WTC11 (cell line): Measurements from ENCODE around the gene STAC2. TPM values are rescaled to one million over a fixed set of nuclear protein-coding genes. Genes with fewer than 3 reads are reported as not detected.

Source experiments
- ATAC-seq: fragments of 200-7000 bp; cut with Tn5 transposase; 2 replicates; pipeline ENCODE4 v1.10.0; 2021; ENCODE audit warnings: mild to moderate bottlenecking, moderate library complexity
- CTCF ChIA-PET: fragments of 300-600 bp; sonication (Branson Sonifier 250); formaldehyde crosslinking; loops from one replicate; lab custom pipeline; 2021; ENCODE audit warnings: antibody characterized with exemption; lab: Charles Lee
- POLR2A ChIA-PET: fragments of 350-600 bp; sonication (Branson Sonifier 250); formaldehyde crosslinking; loops from one replicate; lab custom pipeline; 2021; ENCODE audit warnings: antibody characterized with exemption; lab: Charles Lee
- DNase-seq: peaks from one replicate; pipeline ENCODE4 v3.0.0; 2021; ENCODE audit warnings: low spot score
- H3K27ac Mint-ChIP-seq: 2 replicates; pipeline ENCODE4 v1.8.0; 2021; ENCODE audit warnings: mixed read lengths
- H3K27me3 Mint-ChIP-seq: 2 replicates; pipeline ENCODE4 v1.8.0; 2021; ENCODE audit warnings: low read depth, mild to moderate bottlenecking, moderate library complexity, mixed read lengths
- H3K36me3 Mint-ChIP-seq: 2 replicates; pipeline ENCODE4 v1.8.0; 2021; ENCODE audit warnings: mixed read lengths
- H3K4me1 Mint-ChIP-seq: 2 replicates; pipeline ENCODE4 v1.8.0; 2022; ENCODE audit warnings: mixed read lengths
- H3K4me3 Mint-ChIP-seq: 2 replicates; pipeline ENCODE4 v1.8.0; 2021; ENCODE audit warnings: mild to moderate bottlenecking, moderate library complexity, mixed read lengths
- H3K9me3 Mint-ChIP-seq: 2 replicates; pipeline ENCODE4 v1.8.0; 2021; ENCODE audit warnings: mixed read lengths
- AFF4 ChIP-seq: sonication (generic); formaldehyde crosslinking; IDR thresholded peaks from 2 replicates; pipeline ENCODE4 v1.8.1; 2023; ENCODE audit warnings: mild to moderate bottlenecking, missing genetic modification reagents, borderline replicate concordance
- CDX4 ChIP-seq: fragments of 250-450 bp; sonication (Bioruptor Pico); IDR thresholded peaks from 2 replicates; pipeline ENCODE4 v1.9.0; 2021; ENCODE audit warnings: moderate library complexity, mild to moderate bottlenecking, inconsistent platforms, borderline replicate concordance
- E2F1 ChIP-seq: sonication (generic); formaldehyde crosslinking; IDR thresholded peaks from 2 replicates; pipeline ENCODE4 v1.8.0; 2022; ENCODE audit warnings: mild to moderate bottlenecking, missing genetic modification reagents
- E2F4 ChIP-seq: sonication (generic); formaldehyde crosslinking; IDR thresholded peaks from 2 replicates; pipeline ENCODE4 v1.8.1; 2022; ENCODE audit warnings: low read depth, mild to moderate bottlenecking, moderate library complexity, missing genetic modification reagents, borderline replicate concordance
- ERG ChIP-seq: fragments of 250-450 bp; sonication (Bioruptor Pico); IDR thresholded peaks from 2 replicates; pipeline ENCODE4 v1.8.0; 2021; ENCODE audit warnings: mild to moderate bottlenecking
- IRF2 ChIP-seq: sonication (generic); formaldehyde crosslinking; IDR thresholded peaks from 2 replicates; pipeline ENCODE4 v1.8.0; 2022; ENCODE audit warnings: low read depth, missing genetic modification reagents, borderline replicate concordance
- MAX ChIP-seq: sonication (generic); formaldehyde crosslinking; IDR thresholded peaks from 2 replicates; pipeline ENCODE4 v1.8.0; 2022; ENCODE audit warnings: mild to moderate bottlenecking, missing genetic modification reagents
- NFYB ChIP-seq: sonication (generic); formaldehyde crosslinking; conservative IDR thresholded peaks from 2 replicates; pipeline ENCODE4 v1.8.0; 2022; ENCODE audit warnings: low read depth, missing genetic modification reagents
- STAT6 ChIP-seq: sonication (generic); formaldehyde crosslinking; conservative IDR thresholded peaks from 2 replicates; pipeline ENCODE4 v1.8.1; 2023; ENCODE audit warnings: mild to moderate bottlenecking, low read depth, missing genetic modification reagents, moderate library complexity
- USF1 ChIP-seq: sonication (generic); formaldehyde crosslinking; IDR thresholded peaks from 2 replicates; pipeline ENCODE4 v1.8.0; 2022; ENCODE audit warnings: mild to moderate bottlenecking, missing genetic modification reagents
- ZBTB43 ChIP-seq: sonication (generic); formaldehyde crosslinking; IDR thresholded peaks from 2 replicates; pipeline ENCODE4 v1.8.1; 2023; ENCODE audit warnings: mild to moderate bottlenecking, missing genetic modification reagents
- ZNF263 ChIP-seq: sonication (generic); formaldehyde crosslinking; IDR thresholded peaks from 2 replicates; pipeline ENCODE4 v1.8.1; 2022; ENCODE audit warnings: low read depth, mild to moderate bottlenecking, moderate library complexity, missing genetic modification reagents
- ZNF281 ChIP-seq: sonication (generic); formaldehyde crosslinking; IDR thresholded peaks from 2 replicates; pipeline ENCODE4 v1.8.0; 2023; ENCODE audit warnings: mild to moderate bottlenecking, missing genetic modification reagents
- total RNA-seq: library from RNA; stranded (reverse); gene quantifications from 3 replicates; pipeline ENCODE4 v1.2.3, GENCODE V29; 2021

STAC2 gene
- total RNA-seq, 1 experiment from 2014 or later, result 4.2 TPM

- TF ChIP-seq MAX (CRISPR knock-in tag) (no peak), USF1 (CRISPR knock-in tag) (no peak), ERG (CRISPR knock-in tag) (no peak), ZNF281 (CRISPR knock-in tag) (no peak), ZNF263 (CRISPR knock-in tag) (no peak), STAT6 (no peak), IRF2 (no peak), ZBTB43 (CRISPR knock-in tag) (no peak), CDX4 (CRISPR knock-in tag) (no peak)
Measured at GRCh38 chr17:39270923-39271322, 45.2 kb upstream of the STAC2 start (continued).

- ChIA-PET CTCF (interaction anchor here (0.6 to 2.5 kb wide), 4 partner anchors 19 to 33 kb away, joined by 3 to 17 read pairs (median 7); no protein-coding TSS in a partner anchor), POLR2A (no interaction called here)
- Mint-ChIP-seq H3K9me3 (no peaks in the 10 kb centered on the region), H3K4me3 (no peak overlapping the region), H3K27ac (no peak overlapping the region), H3K36me3 (peaks cover 5% of the 10 kb centered on the region), H3K4me1 (peaks cover 5% of the 10 kb centered on the region), H3K27me3 (no peaks in the 10 kb centered on the region)
- no peak for ATAC-seq
- no peak for DNase-seq
- TF ChIP-seq AFF4 (CRISPR knock-in tag) (no peak), E2F1 (CRISPR knock-in tag) (no peak), E2F4 (CRISPR knock-in tag) (no peak), ZNF281 (CRISPR knock-in tag) (no peak), NFYB (CRISPR knock-in tag) (no peak)
Measured at GRCh38 chr17:39264119-39264518, 38.4 kb upstream of the STAC2 start.
